AG04450 (cell line): ENCODE results near the gene POLD3. TPM values are rescaled to one million over a fixed set of nuclear protein-coding genes. Genes with fewer than 3 reads are reported as not detected.
"Not testable (repeated sequence)": the region's sequence is repeated elsewhere in the genome, so short reads cannot be mapped to it uniquely, and the experiment has no call there.

Experiments
- CTCF ChIA-PET: fragments of 300-600, 350-600 bp; formaldehyde crosslinking; extraction: SDS; loops from one replicate; lab custom pipeline; 2022; ENCODE audit warnings: antibody characterized with exemption, inconsistent platforms; lab: Charles Lee
- POLR2A ChIA-PET: fragments of 350-600 bp; formaldehyde crosslinking; extraction: SDS; loops from one replicate; lab custom pipeline; 2021; ENCODE audit warnings: antibody characterized with exemption, inconsistent platforms; lab: Yijun Ruan, JAX
- DNase-seq: peaks from one replicate; pipeline ENCODE4 v3.0.0-alpha.2; 2011; ENCODE audit warnings: low read depth, low spot score
- H3K27ac ChIP-seq: one replicate; pipeline ENCODE4 v1.5.1; 2012; ENCODE audit warnings: low read depth, low read length, control low read depth
- H3K27me3 ChIP-seq: one replicate; pipeline ENCODE4 v1.6.0; 2012; ENCODE audit warnings: low read length; ENCODE audit not compliant: control insufficient read depth, insufficient read depth
- H3K4me3 ChIP-seq: 2 replicates; pipeline ENCODE4 v1.5.1; 2011; ENCODE audit warnings: mild to moderate bottlenecking, low read depth, low read length, control low read depth
- H3K9me3 ChIP-seq: 2 replicates; pipeline ENCODE4 v1.5.1; 2012; ENCODE audit warnings: low read length; ENCODE audit not compliant: control insufficient read depth, insufficient read depth
- polyA plus RNA-seq: library from polyadenylated mRNA; depleted of rRNA; stranded (reverse); fragments of >200 nt; gene quantifications from 2 replicates; pipeline ENCODE4 v1.2.3, GENCODE V29; 2011
- TF ChIP-seq, protein P1 (sequence below): IDR thresholded peaks from 2 replicates; pipeline ENCODE4 v1.5.1; 2011; ENCODE audit warnings: low read depth, low read length, control low read depth, inconsistent platforms

The POLD3 gene
- polyA plus RNA-seq, 1 experiment = 14.8 TPM

DNA sequence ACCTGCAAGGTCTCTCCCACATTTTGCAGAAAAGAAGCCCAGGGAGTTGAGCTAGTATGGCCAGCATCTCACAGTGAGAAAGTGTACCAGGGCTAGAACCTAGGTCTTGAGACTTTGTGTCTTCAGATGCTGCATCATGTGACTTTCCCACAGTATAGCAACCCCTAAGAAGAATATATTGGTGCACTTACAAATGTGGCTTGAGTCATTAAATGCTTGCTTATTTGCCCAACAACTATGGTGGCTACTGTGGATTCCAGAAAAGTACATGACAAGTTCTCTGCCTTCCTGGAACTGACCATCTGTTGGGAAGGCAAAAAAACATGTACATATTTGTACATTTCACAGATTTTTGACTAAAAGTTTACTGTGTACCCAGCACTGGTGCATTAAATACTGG, 55.0 kb downstream of the POLD3 start:
- H3K4me3 ChIP-seq = no peak overlapping the region
- CTCF ChIA-PET = no interaction called here
- no peaks in the 10 kb centered on the region for H3K9me3 ChIP-seq
- DNase-seq = no peak
- POLR2A ChIA-PET = no interaction called here
- TF ChIP-seq, protein P1, sequence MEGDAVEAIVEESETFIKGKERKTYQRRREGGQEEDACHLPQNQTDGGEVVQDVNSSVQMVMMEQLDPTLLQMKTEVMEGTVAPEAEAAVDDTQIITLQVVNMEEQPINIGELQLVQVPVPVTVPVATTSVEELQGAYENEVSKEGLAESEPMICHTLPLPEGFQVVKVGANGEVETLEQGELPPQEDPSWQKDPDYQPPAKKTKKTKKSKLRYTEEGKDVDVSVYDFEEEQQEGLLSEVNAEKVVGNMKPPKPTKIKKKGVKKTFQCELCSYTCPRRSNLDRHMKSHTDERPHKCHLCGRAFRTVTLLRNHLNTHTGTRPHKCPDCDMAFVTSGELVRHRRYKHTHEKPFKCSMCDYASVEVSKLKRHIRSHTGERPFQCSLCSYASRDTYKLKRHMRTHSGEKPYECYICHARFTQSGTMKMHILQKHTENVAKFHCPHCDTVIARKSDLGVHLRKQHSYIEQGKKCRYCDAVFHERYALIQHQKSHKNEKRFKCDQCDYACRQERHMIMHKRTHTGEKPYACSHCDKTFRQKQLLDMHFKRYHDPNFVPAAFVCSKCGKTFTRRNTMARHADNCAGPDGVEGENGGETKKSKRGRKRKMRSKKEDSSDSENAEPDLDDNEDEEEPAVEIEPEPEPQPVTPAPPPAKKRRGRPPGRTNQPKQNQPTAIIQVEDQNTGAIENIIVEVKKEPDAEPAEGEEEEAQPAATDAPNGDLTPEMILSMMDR = no peak
- H3K27ac ChIP-seq = no peak overlapping the region
- no peaks in the 10 kb centered on the region for H3K27me3 ChIP-seq

DNA sequence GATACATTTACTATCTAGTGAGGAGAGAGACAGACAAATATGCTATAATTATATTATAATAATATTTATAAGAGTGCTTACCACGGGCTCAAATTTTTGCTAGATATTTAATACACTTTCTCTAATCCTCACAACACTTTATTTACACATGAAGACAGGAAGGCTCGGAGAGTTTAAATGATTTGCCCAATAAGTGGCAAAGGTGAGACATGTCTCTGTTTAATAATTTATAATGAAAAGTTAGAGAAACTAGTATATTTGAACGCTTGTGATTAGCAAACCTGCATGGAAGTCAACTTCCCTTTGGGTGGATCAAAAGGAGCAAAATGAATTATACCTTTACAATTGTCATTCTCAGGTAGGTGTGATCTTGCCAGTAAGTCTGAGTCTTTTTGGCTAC, 55.4 kb downstream of the POLD3 start:
- CTCF ChIA-PET = no interaction called here
- H3K27ac ChIP-seq = no peak overlapping the region

DNA sequence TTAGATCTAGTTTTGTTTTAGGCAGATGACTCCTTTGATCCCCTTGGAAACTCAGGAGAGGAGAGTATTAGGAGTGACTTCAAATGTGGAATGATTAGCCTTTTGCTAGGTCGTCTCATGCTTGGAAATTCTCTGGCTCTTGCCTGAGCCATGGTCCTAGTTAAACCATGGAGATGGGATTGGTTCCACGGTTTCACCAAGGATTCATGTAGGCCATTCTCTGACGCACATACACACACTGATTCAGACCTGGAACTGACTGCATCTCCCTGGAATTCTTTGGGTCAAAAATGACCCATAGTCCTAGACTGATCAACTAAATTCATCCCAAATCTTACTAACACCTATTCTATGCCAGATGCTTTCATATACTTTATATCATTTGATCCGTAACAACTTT, 56.5 kb downstream of the POLD3 start:
- no peak overlapping the region for H3K4me3 ChIP-seq
- H3K27ac ChIP-seq = no peak overlapping the region
- no peaks in the 10 kb centered on the region for H3K9me3 ChIP-seq
- TF ChIP-seq, protein P1 = no peak
- DNase-seq = peak; percentile 68
- ChIA-PET POLR2A (interaction anchor here (0.7 to 2.5 kb wide), 3 partner anchors 12 to 76 kb away, joined by 3 to 19 read pairs (median 4); no protein-coding TSS in a partner anchor), CTCF (no interaction called here)
- H3K27me3 ChIP-seq = no peaks in the 10 kb centered on the region

More for the DNA sequence above, 55.4 kb downstream of the POLD3 start:
- TF ChIP-seq, protein P1 = no peak
- no peak for DNase-seq
- no peaks in the 10 kb centered on the region for H3K27me3 ChIP-seq
- no peaks in the 10 kb centered on the region for H3K9me3 ChIP-seq
- POLR2A ChIA-PET = no interaction called here
- no peak overlapping the region for H3K4me3 ChIP-seq

DNA sequence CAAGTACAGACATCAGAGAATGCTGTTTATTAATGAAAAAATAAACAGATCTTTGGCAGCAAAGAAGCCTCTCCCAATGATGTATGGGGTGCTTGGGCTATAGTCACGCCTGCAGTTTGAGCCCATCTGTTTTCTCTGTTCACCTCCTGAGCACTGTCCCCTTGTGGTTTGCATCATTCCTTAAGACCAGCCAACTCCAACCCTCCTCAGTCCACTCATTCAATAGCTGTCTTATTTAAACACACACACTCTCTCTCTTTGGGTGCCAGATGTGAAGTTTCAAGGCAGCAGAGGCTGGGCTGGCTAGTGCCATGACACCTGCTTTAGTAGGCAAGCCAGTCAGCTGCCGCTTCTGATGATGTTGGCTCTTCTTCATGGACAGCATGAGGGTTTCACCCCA, 58.1 kb downstream of the POLD3 start:
- ChIA-PET CTCF (interaction anchor here (1.0 kb wide), 2 partner anchors 22 to 75 kb away, joined by 3 read pairs; no protein-coding TSS in a partner anchor), POLR2A (interaction anchor here (0.5 to 2.5 kb wide), 6 partner anchors 8 to 75 kb away, joined by 3 to 19 read pairs (median 4); no protein-coding TSS in a partner anchor)
- Histone ChIP-seq H3K27ac (peak overlapping the region; percentile 52), H3K27me3 (no peaks in the 10 kb centered on the region), H3K9me3 (no peaks in the 10 kb centered on the region), H3K4me3 (no peak overlapping the region)
- TF ChIP-seq, protein P1 = no peak
- DNase-seq = peak; percentile 100

DNA sequence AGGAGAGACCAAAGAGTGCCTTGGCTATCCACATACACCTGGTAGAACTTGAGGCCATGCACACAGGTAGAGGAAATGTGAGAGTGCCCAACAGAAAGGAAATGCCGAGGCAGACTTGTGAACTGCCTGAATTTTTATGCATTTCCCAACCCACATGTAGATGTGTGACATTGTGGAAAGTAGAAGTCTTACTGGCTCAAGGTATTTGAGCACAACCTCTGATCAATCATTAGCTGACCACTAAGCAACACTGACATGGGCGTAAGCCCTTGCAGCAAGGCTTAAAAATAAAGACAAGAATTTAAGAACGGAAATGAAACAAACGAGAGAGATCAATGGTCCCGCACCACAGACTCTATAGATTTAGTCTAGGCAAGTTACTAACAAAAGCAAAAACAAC, 62.6 kb downstream of the POLD3 start:
- no peak overlapping the region for H3K27ac ChIP-seq
- TF ChIP-seq, protein P1 = no peak
- DNase-seq = no peak
- H3K27me3 ChIP-seq = no peaks in the 10 kb centered on the region
- no peaks in the 10 kb centered on the region; the same call in 1 of the 2 replicates for H3K9me3 ChIP-seq
- ChIA-PET POLR2A (no interaction called here), CTCF (interaction anchor here (1.0 kb wide), 1 partner anchor 47 kb away, joined by 3 read pairs; no protein-coding TSS in a partner anchor)
- no peak overlapping the region for H3K4me3 ChIP-seq

DNA sequence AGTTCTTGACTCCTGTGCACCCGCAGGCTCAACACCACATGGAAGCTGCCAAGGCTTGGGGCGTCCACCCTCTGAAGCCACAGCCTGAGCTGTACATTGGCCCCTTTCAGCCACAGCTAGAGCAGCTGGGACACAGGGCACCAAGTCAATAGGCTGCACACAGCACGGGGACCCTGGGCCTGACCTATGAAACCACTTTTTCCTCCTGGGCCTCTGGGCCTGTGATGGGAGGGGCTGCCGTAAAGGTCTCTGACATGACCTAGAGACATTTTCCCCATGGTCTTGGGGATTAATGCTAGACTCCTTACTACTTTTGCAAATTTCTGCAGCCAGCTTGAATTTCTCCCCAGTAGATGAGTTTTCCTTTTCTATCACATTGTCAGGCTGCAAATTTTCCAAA, 66.7 kb downstream of the POLD3 start:
- DNase-seq, POLR2A ChIA-PET, H3K9me3 ChIP-seq, CTCF ChIA-PET, H3K27me3 ChIP-seq, H3K4me3 ChIP-seq, H3K27ac ChIP-seq: not testable (repeated sequence)
